Measurements from ENCODE around the gene KRT33B.
"Not testable (repeated sequence)": the region's sequence is repeated elsewhere in the genome, so short reads cannot be mapped to it uniquely, and the experiment has no call there.

The KRT33B gene

DNA sequence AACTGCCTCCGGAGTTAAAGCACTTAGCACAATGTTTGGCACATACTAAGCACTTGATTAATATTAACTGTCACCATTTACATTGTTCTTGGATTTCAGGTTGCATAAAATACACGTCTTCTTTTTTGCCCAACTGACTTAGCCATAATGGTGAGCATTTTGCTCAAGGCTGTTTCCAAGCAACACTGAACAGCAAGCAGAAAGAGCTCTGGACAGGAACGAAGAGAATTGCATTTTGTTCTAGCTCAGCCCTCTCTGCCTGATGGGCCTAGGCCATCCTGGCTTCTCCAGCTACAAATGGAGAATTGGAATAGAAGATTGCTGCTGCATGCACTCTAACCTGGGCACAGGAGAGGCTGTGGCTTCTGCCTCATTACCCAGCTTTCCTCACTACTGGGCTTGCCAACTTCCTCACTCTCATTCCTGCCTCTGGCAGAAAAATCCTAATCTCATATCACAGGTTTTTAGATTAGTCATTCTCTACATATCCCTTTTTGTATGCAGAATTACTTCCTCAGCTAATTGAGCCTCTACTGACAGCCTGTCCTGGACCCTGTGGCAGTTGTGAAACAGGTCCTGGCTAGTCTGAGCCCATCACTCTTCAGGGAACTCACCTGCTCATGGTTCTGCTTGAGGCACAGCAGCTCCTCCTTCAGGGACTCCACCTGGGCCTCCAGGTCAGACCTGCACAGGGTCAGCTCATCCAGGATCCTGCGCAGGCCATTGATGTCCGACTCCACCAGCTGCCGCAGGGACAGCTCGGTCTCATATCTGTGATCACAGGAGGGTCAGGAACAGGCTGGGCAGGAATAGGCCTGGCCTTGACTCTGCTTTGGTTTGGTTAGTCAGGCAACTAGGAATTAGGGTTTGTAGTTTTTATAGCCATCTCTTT is 21.5 kb downstream of the KRT33B start:
- DNase-seq (ENCODE audit: low spot score), result no peak

DNA sequence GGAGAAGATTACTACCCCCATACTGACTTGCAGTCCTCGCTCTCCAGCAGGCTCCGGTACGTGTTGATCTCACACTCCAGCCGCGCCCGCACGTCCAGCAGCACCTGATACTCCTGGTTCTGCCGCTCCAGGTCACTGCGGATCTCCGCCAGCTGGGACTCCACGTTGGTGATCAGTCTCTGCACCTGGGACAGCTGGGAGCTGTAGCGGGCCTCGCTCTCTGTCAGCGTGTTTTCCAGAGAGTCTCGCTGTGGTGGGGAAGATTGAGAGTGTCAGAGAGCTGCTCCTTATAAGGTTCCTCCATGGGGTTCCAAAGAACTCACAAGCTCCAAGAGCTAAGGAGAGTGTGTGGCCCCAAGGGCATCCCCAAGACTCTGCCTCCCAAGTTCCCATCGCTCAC is 23.2 kb downstream of the KRT33B start:
- not testable (repeated sequence) for DNase-seq (ENCODE audit: low spot score)

DNA sequence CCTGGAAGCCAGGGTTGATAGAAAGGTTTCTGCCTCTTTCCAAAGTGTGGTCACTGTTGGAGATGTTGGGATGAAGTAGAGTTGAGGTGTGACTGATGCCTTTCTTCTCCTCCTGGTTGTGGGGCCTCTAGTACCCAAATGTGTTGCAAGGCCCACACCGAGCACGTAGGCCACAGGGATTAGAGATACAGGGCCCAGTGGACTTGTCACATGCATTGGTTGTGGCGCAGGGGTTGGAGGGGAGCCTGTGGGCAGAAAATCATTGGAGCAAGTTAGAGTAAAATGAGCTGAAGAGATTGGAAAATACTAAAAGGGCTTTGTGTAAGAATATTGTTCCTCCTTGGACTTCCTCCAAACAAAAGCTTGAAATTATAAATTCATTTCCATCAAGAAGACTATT is 23.6 kb downstream of the KRT33B start:
- DNase-seq (ENCODE audit: low spot score), result no peak

DNA sequence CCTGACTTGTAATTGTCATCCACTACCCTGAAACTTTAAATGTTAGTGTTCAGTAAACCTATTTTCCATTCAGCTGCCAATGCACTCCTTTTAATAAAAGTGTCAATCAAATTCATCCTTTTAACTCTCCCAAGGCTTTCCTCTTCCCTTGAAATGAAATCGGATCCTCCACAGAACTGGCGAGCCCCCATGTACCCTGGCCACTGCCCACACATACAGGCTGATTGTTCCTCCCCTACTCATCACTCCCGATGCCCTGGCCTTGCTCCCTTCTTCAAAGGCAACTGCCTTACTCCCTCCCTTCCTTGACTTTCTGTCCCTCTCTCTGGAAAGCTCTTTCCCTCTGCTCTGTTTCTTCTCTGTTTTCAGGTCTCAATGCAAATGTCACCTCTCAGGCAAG is 26.6 kb downstream of the KRT33B start:
- no peak for DNase-seq (ENCODE audit: low spot score)

DNA sequence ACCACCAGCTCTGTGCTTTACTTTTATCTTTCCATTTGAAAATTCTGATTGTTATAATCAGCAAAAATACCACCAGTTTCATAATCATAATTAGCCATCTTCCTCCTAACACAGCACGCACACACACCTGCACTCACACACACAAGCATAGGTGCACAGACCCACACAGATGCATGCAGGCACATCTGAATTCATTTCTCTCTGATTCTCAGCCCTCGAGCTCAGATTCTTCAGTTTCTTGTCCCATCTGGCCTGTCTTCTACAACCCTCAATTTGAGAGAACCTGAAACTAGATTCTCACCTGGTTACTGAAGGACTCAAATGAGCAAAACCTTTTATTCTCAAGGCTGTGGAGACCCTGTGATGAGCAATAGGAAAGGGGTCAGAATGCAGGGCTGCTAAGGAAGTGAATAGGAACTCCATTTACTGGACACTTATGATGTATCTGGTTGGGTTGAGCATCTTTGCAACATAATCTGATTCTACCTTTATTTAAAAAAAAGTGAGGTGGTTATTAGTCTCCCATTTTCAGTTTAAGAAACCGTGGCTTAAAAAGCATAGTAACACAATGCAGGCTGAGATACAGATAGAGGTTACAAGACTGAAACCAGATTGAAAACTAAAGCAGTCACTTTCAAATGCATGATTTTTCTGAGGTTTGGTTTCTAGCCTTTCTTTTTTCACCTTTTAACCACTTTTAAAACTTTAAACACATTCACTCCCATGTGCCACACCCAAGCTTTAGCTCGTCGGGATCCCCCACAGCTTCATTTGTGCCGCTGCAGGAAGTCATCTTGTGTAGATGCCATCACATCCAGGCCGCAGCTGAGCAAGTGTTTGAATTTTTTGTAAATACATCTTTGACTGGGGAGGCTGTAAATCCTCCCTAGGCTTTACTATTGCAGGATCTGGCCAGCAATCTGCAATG is 28.4 kb downstream of the KRT33B start:
- DNase-seq (ENCODE audit: low spot score), result peak; percentile 80

DNA sequence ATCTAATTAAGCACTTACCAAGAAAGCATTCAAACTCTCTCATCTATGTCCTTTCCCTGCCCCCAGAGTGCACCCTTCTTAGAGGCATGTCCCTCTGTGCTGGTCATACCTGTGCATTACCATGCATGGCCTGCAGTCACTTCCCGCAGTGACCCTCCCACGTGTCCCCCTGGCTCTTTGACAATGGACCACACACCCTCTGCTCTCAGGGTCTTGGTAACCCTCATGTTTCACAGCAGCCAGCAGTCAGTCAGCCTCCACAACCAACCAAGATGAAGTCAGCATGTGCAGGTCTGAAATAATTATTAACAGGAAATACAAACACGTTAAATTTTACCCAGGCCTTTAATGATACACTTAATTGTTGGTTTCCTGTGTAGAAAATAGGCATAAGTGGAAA is 29.1 kb downstream of the KRT33B start:
- peak; percentile 12 for DNase-seq (ENCODE audit: low spot score)

DNA sequence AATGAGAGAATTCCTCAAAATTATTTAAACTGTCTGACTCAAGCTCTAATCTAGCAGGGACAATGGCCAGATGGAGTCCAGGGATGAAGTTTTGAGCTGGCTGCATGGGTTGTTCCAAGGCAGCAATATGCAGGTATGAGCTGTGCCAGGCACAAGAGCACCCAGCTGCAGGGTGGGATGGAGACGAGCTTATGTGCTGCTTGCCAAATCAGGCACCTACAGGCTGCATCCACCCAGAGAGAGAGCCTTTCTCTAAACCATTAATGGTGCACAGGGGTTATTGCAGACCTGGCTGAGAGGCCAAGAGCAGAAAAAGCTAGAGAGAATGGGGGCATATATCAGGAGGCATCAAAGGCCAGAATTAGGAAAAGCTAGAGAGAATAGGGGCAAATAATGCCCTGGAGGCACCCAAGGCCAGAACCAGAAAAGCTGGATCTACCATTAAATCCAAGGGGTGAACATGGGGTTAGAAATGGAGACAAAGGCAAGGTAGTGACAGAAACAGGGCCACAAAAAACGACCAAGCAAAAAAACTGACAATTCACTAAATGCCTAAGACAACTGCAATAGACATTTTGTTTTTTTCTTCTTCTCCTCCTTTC is 29.9 kb downstream of the KRT33B start:
- no peak for DNase-seq (ENCODE audit: low spot score)

DNA sequence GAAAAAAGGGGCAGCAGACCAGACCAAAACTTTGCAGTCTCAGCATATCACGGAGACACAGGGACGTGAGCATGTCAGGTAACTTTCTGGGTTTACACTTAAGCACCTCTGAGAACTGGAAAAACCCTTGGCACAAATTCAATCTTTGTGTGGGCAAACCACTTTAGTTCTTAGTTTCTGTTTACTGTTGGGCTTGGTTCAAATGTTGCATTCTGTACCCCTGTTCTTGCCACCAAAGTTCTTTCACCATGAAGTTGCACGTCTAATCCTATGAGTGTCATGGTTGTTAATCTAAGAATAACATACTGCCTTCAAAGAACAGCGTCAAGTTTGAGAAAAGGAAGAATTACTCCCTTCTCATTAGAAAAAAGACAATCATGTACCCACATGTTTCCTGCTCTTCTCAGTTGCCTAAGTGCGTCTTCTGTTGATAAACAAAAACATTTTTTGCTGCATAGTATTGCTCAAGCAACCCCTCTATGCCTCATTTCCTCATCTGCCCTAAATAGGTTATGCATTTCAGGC is 30.6 kb downstream of the KRT33B start:
- DNase-seq (ENCODE audit: low spot score), result peak; percentile 85

DNA sequence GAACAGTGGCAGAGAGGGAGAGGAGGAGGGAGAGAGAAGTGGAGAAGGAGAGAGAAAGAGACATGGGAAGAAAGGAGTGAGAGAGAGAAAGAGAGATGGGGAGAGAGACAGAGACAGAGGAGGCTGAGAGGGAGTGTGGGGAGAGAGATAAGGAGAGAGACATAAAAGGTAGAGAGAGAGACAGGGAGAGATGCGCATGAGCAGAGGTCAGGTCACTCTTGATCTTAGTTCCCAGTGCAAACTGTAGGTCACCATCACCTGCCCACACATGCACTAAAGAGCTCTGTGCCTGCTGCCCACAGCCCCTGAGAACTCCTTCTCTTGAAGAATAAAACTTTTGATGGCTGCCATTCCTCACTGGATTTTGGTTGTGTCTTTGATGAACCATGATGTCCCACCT is 33.9 kb downstream of the KRT33B start:
- no peak for DNase-seq (ENCODE audit: low spot score)

DNA sequence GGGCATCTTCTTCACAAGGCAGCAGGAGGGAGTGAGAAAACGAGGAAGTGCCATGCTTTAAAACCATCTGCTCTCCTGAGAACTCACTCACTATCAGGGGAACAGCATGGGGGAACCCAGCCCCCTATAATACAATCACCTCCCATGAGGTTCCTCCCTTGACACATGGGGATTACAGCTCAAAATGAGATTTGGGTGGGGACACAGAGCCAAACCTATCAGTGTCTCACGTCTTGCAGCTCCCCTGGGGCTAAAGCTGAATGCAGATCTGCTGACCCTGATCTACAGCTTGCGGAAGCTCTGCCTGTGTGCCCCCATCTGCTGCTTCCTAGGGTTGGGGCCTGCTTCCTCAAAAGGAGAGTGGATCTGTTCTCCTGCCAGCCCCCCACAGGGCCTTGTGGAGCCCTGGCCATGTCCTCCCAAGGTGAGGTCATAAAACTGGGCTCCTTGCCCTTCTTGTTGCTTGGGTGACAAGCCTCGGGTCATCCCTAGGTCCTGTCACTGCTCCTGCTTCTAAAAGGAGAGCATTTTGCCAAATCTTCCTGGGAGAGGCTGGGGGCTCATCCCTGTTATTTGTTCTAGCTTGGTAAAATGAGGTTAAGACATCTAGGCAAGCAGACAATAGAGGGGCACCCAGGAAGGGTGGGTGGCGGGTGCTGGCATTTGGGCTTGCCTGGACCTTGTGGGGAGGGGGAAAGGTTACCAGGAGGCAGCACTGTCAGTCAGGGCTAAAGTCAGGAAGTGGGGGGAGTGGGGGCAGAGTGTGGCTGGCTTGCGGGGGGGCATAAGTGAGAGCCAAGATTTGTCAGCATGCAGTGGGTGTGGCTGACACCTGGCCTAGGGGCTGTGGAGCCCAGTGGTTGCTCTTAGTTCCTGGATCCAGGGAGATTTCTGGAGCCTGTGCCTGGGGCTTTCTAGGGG is 35.0 kb downstream of the KRT33B start:
- no peak for DNase-seq (ENCODE audit: low spot score)

DNA sequence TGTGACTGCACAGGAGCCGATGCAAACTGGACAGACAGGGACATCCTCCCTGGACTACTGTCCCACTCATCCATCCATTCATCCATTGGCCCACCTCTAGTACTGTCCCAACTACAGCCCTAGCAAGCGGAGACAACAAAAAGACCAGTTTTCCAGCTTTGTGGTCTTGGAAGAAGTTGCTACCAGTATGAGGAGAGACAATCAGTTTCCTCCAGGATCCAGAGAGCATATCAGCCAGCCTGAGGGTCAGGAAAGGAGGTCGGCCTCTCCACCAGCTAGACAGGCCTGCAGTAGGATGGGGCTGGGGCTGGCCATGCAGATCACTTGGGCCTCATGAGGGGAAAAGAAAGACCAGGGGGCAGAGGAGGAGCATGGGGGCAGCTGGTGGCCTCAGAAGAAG is 35.8 kb downstream of the KRT33B start:
- DNase-seq (ENCODE audit: low spot score), result no peak

DNA sequence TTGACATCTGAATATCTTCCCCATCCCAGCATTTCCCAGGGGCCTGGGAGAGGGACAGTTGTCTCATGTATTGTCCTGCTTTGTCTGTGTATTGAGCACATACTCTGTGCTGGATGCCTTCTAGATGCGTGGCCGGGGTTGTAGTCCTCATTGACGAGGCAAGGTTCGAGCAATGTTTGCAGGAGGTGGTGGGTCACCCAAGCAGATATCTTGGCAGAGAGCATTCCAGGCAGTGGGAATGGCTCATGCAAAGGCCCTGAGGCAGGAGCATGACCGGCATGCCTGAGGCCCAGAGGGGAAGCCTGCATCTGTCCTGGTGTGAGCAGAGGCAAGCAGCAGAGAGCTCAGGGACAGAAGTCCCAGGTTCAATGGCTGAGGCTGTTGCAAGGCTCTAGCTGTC is 36.5 kb downstream of the KRT33B start:
- DNase-seq (ENCODE audit: low spot score), result no peak

DNA sequence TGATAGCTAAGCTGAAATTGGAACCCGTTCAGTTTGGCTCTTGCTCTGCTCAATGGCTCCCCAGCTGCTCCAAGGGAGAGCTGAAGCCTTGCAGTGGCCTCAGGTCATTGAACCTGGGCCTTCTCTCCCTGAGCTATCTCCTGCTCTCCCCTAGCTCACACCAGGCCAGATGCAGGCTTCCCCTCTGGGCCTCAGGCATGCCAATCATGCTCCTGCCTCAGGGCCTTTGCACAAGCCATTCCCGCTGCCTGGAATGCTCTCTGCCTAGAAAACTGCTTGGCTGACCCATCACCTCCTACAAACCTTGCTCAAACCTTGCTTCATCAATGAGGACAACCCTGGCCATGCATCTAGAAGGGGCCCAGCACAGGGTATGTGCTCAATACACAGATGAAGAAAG is 37.4 kb downstream of the KRT33B start:
- no peak for DNase-seq (ENCODE audit: low spot score)

DNA sequence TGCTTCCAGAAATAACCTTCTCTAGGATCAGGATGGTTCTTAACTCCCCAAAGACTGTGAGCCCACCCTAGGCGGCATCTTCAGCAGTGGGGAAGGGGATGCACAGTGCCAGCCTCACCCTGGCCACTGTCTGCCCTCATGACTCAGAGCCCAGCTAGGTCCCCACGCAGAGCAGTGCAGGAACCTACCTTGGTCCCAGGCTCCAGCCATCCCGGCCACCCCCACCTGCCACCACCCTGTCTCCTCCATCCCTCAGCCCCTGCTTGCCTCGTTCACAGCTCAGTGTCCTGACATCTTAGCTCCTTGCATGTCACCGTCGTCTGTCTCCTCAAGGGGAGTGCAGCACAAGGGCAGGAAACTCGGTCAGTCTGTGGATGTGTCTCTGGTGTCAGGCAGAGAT is 38.0 kb downstream of the KRT33B start:
- DNase-seq (ENCODE audit: low spot score), result no peak

DNA sequence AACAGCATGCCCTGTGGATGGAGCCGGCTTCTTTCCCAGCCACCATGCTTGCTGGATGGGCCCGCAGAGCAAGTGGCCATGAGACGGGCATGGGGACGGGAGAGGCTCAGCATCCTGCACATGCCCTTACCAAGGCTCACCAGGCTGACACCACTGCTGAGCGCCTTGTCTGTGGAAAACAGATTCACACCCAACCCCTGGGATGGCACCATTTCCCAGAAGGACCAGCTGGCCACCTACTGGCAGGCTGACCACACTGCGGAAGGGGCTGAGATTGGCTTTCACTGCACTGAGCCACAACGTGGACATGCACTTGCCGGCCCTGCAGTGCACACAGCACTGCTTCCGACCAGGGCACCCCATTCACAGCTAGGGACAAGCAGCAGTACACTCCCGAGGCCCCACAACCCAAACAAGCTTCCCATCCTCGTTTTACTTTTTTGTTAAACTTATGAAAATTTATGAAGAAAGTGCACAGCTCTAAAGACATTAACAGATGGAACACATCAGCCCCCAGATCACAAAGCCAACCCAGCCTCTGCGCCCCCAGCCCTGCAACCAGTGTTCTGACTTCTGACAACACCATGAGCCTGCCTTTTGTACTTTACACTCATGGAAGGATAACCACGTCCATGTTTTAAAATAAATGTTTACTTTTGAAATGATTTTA is 40.2 kb downstream of the KRT33B start:
- no peak for DNase-seq (ENCODE audit: low spot score)

DNA sequence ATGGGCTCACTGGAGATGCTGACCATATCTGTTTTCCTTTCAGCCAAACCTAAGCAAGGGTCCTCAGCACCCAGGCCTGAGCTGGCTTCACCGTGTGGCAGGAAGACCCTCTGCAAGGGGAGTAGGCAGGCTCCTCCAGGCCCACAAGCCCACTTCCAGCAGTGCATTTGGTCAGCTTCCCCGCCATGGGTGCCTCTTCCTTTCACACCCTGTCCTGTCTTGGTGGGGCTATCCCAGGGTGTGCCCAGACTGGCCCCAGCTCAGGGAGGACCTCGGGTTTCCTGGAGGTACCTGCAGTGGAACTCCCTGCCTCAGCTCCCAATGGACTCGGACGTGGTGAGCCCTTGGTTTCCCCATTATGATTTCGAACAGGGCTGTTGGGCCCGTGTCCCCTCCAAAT is 41.4 kb downstream of the KRT33B start:
- DNase-seq (ENCODE audit: low spot score), result no peak

DNA sequence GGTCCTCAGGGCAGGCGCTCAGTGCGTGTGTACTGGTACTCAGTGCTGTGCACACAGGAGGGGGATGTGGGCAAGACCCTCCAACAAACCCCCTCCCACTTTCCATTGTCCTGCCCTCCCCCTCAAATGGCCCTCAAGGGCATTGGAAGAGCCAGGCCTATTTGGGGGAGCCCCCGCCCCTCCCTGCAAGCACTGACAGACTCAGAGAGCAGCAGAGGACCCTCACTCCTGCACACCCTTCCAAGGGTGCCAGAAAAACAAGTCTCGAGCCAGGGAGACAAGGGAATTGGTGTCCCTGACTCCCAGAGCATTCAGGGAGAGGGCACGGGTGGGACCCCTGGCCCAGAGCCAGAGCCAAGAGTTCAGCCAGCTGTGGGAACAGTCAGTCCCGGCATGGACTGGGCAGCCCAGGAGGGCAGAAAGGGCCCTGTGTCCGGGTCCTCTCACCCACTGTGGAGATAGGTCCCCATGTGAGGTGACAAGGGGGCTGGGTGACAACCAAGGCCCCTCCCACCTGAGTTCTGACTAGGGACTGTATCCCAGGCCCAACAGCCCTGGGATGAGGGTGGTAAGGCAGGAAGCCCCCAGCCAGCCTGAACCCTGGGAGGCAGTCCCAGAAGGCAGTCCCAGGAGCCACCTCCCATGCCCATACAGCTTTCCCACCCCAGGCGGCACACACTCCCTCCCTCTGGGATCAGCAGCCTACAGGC is 42.0 kb downstream of the KRT33B start:
- DNase-seq (ENCODE audit: low spot score), result no peak

DNA sequence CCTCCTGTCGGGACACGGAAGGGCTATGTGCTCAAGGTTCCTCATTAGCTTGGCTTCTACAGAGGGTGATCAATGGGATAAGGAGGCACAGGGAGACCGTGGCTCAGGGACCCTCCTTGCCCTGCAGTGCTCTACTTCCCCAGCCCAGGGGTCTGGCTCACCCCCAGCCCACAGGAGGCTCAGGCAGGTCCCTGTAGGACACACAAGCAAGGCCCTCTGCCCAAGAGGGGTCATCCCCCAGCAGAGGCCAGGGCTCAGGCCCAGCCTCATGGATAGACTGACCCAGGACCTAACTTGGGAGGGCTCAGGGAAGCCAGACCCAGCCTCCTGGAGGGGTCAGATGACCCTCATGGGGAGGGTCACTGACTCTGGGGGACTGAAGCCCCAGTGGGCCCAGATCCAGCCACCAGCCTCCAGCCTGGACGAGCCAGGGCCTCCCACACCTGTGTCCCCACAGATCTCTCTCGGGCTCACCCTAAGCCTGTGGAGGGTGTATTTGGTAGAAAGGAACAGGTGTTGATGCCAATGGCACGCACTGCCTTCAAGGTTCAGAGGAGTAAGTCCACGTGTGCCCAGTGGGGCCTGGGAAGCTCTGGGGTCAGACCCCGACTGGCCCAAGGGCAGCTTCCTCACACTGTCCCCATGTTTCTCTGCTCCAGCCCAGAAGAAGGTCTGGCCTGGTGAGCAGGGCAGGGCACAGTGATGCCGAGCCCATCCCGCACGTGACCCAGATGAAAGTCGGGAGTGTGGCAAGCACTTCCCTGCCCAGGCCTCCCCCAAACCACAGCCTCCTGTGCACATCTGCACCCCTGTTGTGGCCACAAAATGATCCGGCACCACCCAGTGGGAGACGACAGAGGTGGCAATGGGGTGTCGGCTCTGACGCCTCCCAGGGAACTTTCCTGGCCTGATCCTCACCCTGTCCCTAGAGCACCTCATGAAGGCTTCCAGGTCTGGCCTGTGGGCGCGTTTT is 43.2 kb downstream of the KRT33B start:
- DNase-seq (ENCODE audit: low spot score), result peak; percentile 22

DNA sequence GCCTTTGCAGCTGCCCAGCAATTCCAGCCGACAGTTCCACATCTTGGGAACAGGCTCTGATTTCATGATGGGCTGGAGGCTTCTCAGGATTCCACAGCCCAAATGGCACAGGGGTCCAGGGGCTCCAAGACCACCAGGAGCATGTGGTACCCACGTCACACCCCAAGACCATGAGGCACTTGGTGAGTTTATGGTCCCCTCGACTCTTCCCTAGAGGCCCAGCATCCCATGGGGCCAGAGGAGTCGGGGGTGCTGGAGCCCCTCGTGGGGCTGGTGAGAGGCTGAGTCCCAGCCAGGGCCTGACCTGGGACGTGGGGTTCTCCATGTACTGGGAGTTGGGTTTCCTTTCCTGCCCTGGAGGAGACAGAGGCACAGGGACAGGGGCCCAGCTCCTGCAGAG is 44.0 kb downstream of the KRT33B start:
- DNase-seq (ENCODE audit: low spot score), result no peak

All from CD4-positive, alpha-beta T cell treated with Interleukin-15 for 4 hours (primary cell).